ENCODE measurements around the gene USP32. TPM values are rescaled to one million over a fixed set of nuclear protein-coding genes. Genes with fewer than 3 reads are reported as not detected.

USP32 gene
- total RNA-seq, 1 experiment from 2014 or later: 73.5 TPM

- Mint-ChIP-seq H3K27me3 (ENCODE audit: low read depth) (peaks cover 81% of the 10 kb centered on the region), H3K9me3 (no peaks in the 10 kb centered on the region; a peak in 1 of 5 replicates), H3K4me1 (peaks cover 45 to 70% of the 10 kb centered on the region in 2 experiments), H3K36me3 (ENCODE audit: insufficient read depth in 1 of 3, low read depth in 3 of 3) (no peaks in the 10 kb centered on the region), H3K27ac (peak overlapping the region in 2 of 3 experiments; percentile 93 to 97; a peak in 6 of 7 replicates), H3K4me3 (peak overlapping the region; percentile 66 to 81)
- H3T11ph ChIP-seq (ENCODE audit: low read length): no peak overlapping the region
- H3K79me2 ChIP-seq (ENCODE audit: insufficient read depth, low read length): no peaks in the 10 kb centered on the region
- peak; percentile 97 for DNase-seq
- H3K23me2 ChIP-seq (ENCODE audit: insufficient read length, low read depth, low read length, poor library complexity, severe bottlenecking): peaks cover 21% of the 10 kb centered on the region
- WGBS (ENCODE audit: extremely low coverage, insufficient read length, low lambda C conversion rate): no CpG with 5 or more reads among the region's 10 CpGs
- no peak overlapping the region for H3K56ac ChIP-seq (ENCODE audit: insufficient read length, low read depth, low read length)
- no peak overlapping the region for H2BK15ac ChIP-seq (ENCODE audit: low read depth, low read length)
- peak overlapping the region; percentile 78 for H3K4me2 ChIP-seq (ENCODE audit: insufficient read depth, insufficient read length, low read length)
- no peak overlapping the region for H3K27ac ChIP-seq (ENCODE audit: insufficient read length, low read depth, low read length)
- TF ChIP-seq CTCF (conservative IDR thresholded peaks at IDR 0.05): peak; percentile 87
- H3K18ac ChIP-seq (ENCODE audit: insufficient read length, low read depth, low read length): no peak overlapping the region
- no peak overlapping the region for H2AFZ ChIP-seq (ENCODE audit: low read length)
- H3K27me3 ChIP-seq (ENCODE audit: insufficient read depth, low read length): peaks cover 37% of the 10 kb centered on the region
- no peak overlapping the region for H2BK5ac ChIP-seq (ENCODE audit: insufficient read length, low read length)
- no peak overlapping the region for H3K4ac ChIP-seq (ENCODE audit: low read depth, low read length)
- H4K8ac ChIP-seq (replicated peaks; ENCODE audit: insufficient read length, low read depth, low read length): no peak overlapping the region
- no peak overlapping the region for H4K91ac ChIP-seq (ENCODE audit: insufficient read length, low read depth, low read length)
- no peak overlapping the region for H2BK120ac ChIP-seq (ENCODE audit: low read depth, low read length, poor library complexity, severe bottlenecking)
- no peaks in the 10 kb centered on the region for H3K9me3 ChIP-seq (ENCODE audit: control insufficient read depth, low read depth, low read length)
- H2AK5ac ChIP-seq (ENCODE audit: insufficient read length, low read length): no peak overlapping the region
- H2BK20ac ChIP-seq (ENCODE audit: low read depth, low read length, poor library complexity, severe bottlenecking): no peak overlapping the region
- no peak overlapping the region for H4K5ac ChIP-seq (ENCODE audit: insufficient read length, low read depth, low read length)
- no peak overlapping the region for H3K23ac ChIP-seq (ENCODE audit: insufficient read length, low read depth, low read length)
- no peak overlapping the region for H2BK12ac ChIP-seq (ENCODE audit: insufficient read length, low read depth, low read length)
- no peak overlapping the region for H3K9ac ChIP-seq (ENCODE audit: extremely low read depth, insufficient read length, low read length)
- H3K79me1 ChIP-seq (ENCODE audit: insufficient read depth, low read depth, low read length, poor library complexity, severe bottlenecking): no peaks in the 10 kb centered on the region
- peaks cover 9% of the 10 kb centered on the region; the same call in 1 of the 2 replicates for H3K4me1 ChIP-seq (ENCODE audit: insufficient read depth, low read length)
- no peak overlapping the region for H3K14ac ChIP-seq (ENCODE audit: insufficient read depth, low read length)
- H4K20me1 ChIP-seq (ENCODE audit: control insufficient read depth, insufficient read depth, insufficient read length): no peaks in the 10 kb centered on the region
These were observed 248.9 kb downstream of the USP32 start for GRCh38 chr17:60142872-60143499.
